HG03060 (cell line): Measurements from ENCODE around the gene ABCA8.
A peak's percentile ranks its signal among the peaks of the same experiment; 100 is the strongest.

Source experiments
- ATAC-seq: cut with Tn5 transposase; IDR thresholded peaks from one replicate; pipeline ENCODE4 v1.9.1; 2021; ENCODE audit warnings: low read depth, moderate number of reproducible peaks; ENCODE audit not compliant: unreplicated experiment

ABCA8 gene

GRCh38 chr17:68943123-68943811 lies 11.9 kb downstream of the ABCA8 start:
- ATAC-seq, result no peak

- no peak for ATAC-seq
These were observed 12.8 kb downstream of the ABCA8 start for GRCh38 chr17:68942389-68942788.

GRCh38 chr17:68941761-68942160 lies 13.4 kb downstream of the ABCA8 start:
- no peak for ATAC-seq

- ATAC-seq, result no peak
These were observed 16.0 kb downstream of the ABCA8 start for GRCh38 chr17:68939195-68939594.

- no peak for ATAC-seq
These were observed 17.2 kb downstream of the ABCA8 start for GRCh38 chr17:68937890-68938514.

GRCh38 chr17:68927516-68927915 lies 27.7 kb downstream of the ABCA8 start:
- no peak for ATAC-seq

- no peak for ATAC-seq
These were observed 30.1 kb downstream of the ABCA8 start for GRCh38 chr17:68924793-68925720.

- no peak for ATAC-seq
These were observed 44.3 kb downstream of the ABCA8 start for GRCh38 chr17:68910789-68911431.

- no peak for ATAC-seq
These were observed 44.9 kb downstream of the ABCA8 start for GRCh38 chr17:68910251-68910705.

GRCh38 chr17:68909066-68909465 lies 46.1 kb downstream of the ABCA8 start:
- no peak for ATAC-seq

GRCh38 chr17:68908045-68908444 lies 47.1 kb downstream of the ABCA8 start:
- peak; percentile 35 for ATAC-seq

- ATAC-seq, result no peak
These were observed 48.6 kb downstream of the ABCA8 start for GRCh38 chr17:68906638-68907037.

GRCh38 chr17:68903286-68903685 lies 51.9 kb downstream of the ABCA8 start:
- no peak for ATAC-seq

- no peak for ATAC-seq
These were observed 57.6 kb downstream of the ABCA8 start for GRCh38 chr17:68897557-68897956.

GRCh38 chr17:68892658-68893057 lies 62.5 kb downstream of the ABCA8 start:
- ATAC-seq, result no peak

GRCh38 chr17:68892193-68892592 lies 63.0 kb downstream of the ABCA8 start:
- no peak for ATAC-seq

GRCh38 chr17:68886401-68886800 lies 68.8 kb downstream of the ABCA8 start:
- ATAC-seq, result no peak

- ATAC-seq, result no peak
These were observed 70.3 kb downstream of the ABCA8 start for GRCh38 chr17:68884888-68885287.

GRCh38 chr17:68878226-68878885 lies 76.8 kb downstream of the ABCA8 start:
- ATAC-seq, result no peak

GRCh38 chr17:68871447-68871846 lies 83.7 kb downstream of the ABCA8 start:
- ATAC-seq, result no peak
